PFSK-1 (cell line): ENCODE measurements around the gene NUP214.

Experiments
- FOXP2 ChIP-seq: optimal IDR thresholded peaks from 2 replicates; pipeline ENCODE3; 2011; ENCODE audit warnings: borderline replicate concordance, control low read depth, inconsistent platforms; ENCODE audit not compliant: insufficient read depth; ENCODE audit errors: extremely low read length, extremely low read depth
- POLR2AphosphoS5 ChIP-seq: IDR thresholded peaks from 2 replicates; pipeline ENCODE4 v1.6.1; 2012; ENCODE audit warnings: low read depth, mild to moderate bottlenecking, control low read depth, low read length, moderate library complexity
- REST ChIP-seq, 2 experiments: IDR thresholded peaks; 2 replicates each; pipeline versions ENCODE4 v1.6.1 to v1.8.0; 2011 to 2012; ENCODE audit warnings: low read depth in 2 of 2, low read length in 2 of 2, control low read depth in 1 of 2, inconsistent platforms in 1 of 2, mild to moderate bottlenecking in 1 of 2, moderate library complexity in 1 of 2; ENCODE audit not compliant: insufficient read depth in 1 of 2
- SIN3A ChIP-seq: IDR thresholded peaks from 2 replicates; pipeline ENCODE4 v1.6.1; 2012; ENCODE audit warnings: mild to moderate bottlenecking, low read length, moderate library complexity, borderline replicate concordance; ENCODE audit not compliant: insufficient read depth
- TAF1 ChIP-seq: IDR thresholded peaks from 2 replicates; pipeline ENCODE4 v1.6.1; 2012; ENCODE audit warnings: low read length, control low read depth, borderline replicate concordance; ENCODE audit not compliant: insufficient read depth

NUP214 gene

GRCh38 chr9:131111186-131111853 is 14.1 kb upstream of the NUP214 start:
- no peak for TF ChIP-seq POLR2AphosphoS5
- TF ChIP-seq SIN3A: no peak
- TF ChIP-seq REST (IDR thresholded peaks at IDR 0.05; ENCODE audit: insufficient read depth in 1 of 2, low read depth in 2 of 2, low read length in 2 of 2): no peak
- TF ChIP-seq FOXP2: no peak
- no peak for TF ChIP-seq TAF1

- no peak for TF ChIP-seq TAF1
- no peak for TF ChIP-seq FOXP2
- TF ChIP-seq SIN3A: no peak
- TF ChIP-seq POLR2AphosphoS5: no peak
- TF ChIP-seq REST (IDR thresholded peaks at IDR 0.05; ENCODE audit: insufficient read depth in 1 of 2, low read depth in 2 of 2, low read length in 2 of 2): no peak
Measured at GRCh38 chr9:131111854-131112311, 13.5 kb upstream of the NUP214 start.

GRCh38 chr9:131112374-131113154 is 12.8 kb upstream of the NUP214 start:
- TF ChIP-seq REST (IDR thresholded peaks at IDR 0.05; ENCODE audit: insufficient read depth in 1 of 2, low read depth in 2 of 2, low read length in 2 of 2) (no peak), TAF1 (no peak), FOXP2 (no peak), SIN3A (no peak), POLR2AphosphoS5 (no peak)

GRCh38 chr9:131113655-131114054 is 11.7 kb upstream of the NUP214 start:
- TF ChIP-seq FOXP2 (no peak), TAF1 (no peak), SIN3A (no peak), REST (IDR thresholded peaks at IDR 0.05; ENCODE audit: insufficient read depth in 1 of 2, low read depth in 2 of 2, low read length in 2 of 2) (no peak), POLR2AphosphoS5 (no peak)
